ENCODE measurements around the gene PRMT7. TPM values are rescaled to one million over a fixed set of nuclear protein-coding genes. Genes with fewer than 3 reads are reported as not detected.

Gene PRMT7
- total RNA-seq, 1 donor from 2014 or later: 25.6 TPM

DNA sequence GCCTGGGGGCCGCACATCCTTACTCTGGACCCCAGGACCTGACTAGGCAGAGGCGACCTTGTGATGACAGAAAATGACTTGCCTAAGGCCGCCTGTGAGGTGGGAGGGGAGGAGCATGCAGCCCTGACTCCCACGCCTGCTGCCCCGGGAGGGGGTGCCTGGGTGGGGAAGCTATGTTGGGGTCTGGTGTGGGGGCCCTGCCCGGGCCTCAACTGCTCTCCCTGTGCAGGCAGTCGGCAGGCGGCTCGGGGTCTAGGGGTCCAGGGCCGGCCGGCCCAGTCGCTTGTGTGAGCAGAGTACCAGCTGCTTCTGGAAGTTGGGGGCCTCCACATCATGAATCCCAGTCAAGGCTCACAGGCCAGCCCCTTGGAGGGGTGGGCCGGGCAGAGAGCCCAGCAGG is 48.1 kb downstream of the PRMT7 start:
- Histone ChIP-seq H3K27ac (replicated peaks) (no peak overlapping the region), H3K4me3 (no peak overlapping the region), H3K27me3 (ENCODE audit: low read depth) (no peaks in the 10 kb centered on the region), H3K36me3 (peaks cover 56% of the 10 kb centered on the region), H3K9me3 (replicated peaks) (no peaks in the 10 kb centered on the region), H3K4me1 (no peaks in the 10 kb centered on the region)
- TF ChIP-seq, protein P1, sequence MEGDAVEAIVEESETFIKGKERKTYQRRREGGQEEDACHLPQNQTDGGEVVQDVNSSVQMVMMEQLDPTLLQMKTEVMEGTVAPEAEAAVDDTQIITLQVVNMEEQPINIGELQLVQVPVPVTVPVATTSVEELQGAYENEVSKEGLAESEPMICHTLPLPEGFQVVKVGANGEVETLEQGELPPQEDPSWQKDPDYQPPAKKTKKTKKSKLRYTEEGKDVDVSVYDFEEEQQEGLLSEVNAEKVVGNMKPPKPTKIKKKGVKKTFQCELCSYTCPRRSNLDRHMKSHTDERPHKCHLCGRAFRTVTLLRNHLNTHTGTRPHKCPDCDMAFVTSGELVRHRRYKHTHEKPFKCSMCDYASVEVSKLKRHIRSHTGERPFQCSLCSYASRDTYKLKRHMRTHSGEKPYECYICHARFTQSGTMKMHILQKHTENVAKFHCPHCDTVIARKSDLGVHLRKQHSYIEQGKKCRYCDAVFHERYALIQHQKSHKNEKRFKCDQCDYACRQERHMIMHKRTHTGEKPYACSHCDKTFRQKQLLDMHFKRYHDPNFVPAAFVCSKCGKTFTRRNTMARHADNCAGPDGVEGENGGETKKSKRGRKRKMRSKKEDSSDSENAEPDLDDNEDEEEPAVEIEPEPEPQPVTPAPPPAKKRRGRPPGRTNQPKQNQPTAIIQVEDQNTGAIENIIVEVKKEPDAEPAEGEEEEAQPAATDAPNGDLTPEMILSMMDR (IDR thresholded peaks at IDR 0.05; ENCODE audit: borderline replicate concordance): no peak
- intact Hi-C loops (cut with micrococcal nuclease): no loop called here
- no peak for DNase-seq

DNA sequence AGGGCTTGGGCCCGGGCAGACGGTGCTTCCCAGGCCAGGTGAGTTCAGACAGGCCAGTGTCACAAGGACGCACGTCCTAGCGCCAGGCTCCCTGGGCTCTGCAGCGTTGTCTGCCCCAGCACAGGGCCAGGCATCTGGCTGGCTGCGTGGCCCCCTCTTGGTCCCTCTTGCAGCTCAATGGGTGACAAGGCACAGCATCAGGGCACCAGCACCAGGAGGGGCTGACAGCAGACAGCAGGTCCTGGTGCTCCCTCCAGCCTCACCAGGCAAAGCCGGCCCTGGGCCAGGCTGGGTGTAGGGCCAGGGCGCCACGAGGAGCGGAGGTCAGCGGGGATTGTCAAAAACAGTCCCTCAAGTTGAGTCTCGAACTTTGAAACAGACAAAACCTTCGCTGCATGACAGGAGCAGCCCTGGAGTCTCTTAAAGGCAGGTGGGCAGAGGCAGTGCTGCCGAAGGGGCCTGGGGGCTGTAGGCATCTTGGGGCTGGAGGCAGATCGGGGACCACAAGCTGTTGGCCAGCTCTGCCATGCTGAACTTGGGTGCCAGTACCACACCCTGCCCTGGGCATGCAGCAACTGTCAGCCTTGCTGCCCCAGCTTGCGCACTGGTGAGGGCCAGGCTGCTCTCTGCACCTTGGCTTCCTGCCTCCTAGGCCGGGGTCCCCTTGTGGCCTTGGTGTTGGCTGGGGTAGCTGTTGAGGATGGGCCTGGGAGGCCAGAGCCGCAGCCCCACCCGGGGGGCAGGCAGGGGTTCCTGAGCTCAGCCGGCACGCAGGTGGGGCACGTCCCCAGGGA is 48.8 kb downstream of the PRMT7 start:
- no peaks in the 10 kb centered on the region for H3K4me1 ChIP-seq
- no peaks in the 10 kb centered on the region for H3K9me3 ChIP-seq (replicated peaks)
- no peak overlapping the region for H3K4me3 ChIP-seq
- H3K27ac ChIP-seq (replicated peaks): no peak overlapping the region
- H3K27me3 ChIP-seq (ENCODE audit: low read depth): no peaks in the 10 kb centered on the region
- TF ChIP-seq, protein P1 (IDR thresholded peaks at IDR 0.05; ENCODE audit: borderline replicate concordance): no peak
- intact Hi-C loops (cut with micrococcal nuclease): no loop called here
- peaks cover 50% of the 10 kb centered on the region for H3K36me3 ChIP-seq
- no peak for DNase-seq

DNA sequence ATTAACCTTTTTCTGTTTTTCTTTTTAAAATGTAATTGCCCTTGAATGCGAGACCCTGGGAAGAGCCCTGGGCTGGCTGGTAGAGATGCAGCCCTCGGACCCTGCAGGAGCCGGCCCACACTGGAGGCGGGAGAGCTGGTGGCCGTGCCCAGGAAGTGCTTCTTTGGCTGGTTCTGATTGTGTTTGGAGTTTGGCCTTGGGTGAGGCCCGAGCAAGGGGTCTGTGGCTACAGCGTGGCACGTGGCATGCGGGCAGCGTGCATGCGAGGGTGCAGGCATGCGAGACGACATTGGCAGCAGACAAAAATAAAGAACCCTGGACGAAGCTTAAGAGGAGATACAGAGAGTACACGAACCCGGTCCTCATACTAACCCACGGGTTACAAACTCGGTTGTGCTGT is 49.7 kb downstream of the PRMT7 start:
- Histone ChIP-seq H3K36me3 (peaks cover 40% of the 10 kb centered on the region), H3K27me3 (ENCODE audit: low read depth) (peaks cover 3% of the 10 kb centered on the region), H3K9me3 (replicated peaks) (no peaks in the 10 kb centered on the region), H3K4me3 (no peak overlapping the region), H3K4me1 (no peaks in the 10 kb centered on the region), H3K27ac (replicated peaks) (no peak overlapping the region)
- TF ChIP-seq, protein P1 (IDR thresholded peaks at IDR 0.05; ENCODE audit: borderline replicate concordance): no peak
- DNase-seq: no peak
- intact Hi-C loops (cut with micrococcal nuclease): no loop called here

DNA sequence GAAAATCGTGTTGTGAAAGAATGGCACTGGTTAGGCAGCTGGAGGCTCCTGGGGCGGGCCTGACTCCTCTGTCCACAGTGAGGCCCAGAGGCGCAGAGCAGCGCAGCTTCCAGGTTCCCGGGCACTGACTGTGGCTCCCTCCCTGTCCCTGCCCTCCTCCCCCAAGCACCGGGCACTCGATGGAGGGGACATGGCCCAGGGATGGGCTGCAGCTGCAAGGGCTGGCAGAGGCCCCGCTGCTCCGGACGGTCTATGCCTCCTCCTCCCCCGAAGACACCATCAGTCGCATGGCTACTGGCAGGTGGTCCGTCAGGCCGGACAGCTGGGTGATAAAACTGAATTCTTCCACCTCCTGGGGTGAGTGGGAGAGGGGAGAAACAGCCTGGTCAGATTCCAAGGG is 50.1 kb downstream of the PRMT7 start:
- H3K4me3 ChIP-seq: no peak overlapping the region
- intact Hi-C loops (cut with micrococcal nuclease): no loop called here
- DNase-seq: no peak
- TF ChIP-seq, protein P1 (IDR thresholded peaks at IDR 0.05; ENCODE audit: borderline replicate concordance): no peak
- H3K27me3 ChIP-seq (ENCODE audit: low read depth): peaks cover 7% of the 10 kb centered on the region
- no peaks in the 10 kb centered on the region for H3K9me3 ChIP-seq (replicated peaks)
- peaks cover 36% of the 10 kb centered on the region for H3K36me3 ChIP-seq
- no peaks in the 10 kb centered on the region for H3K4me1 ChIP-seq
- no peak overlapping the region for H3K27ac ChIP-seq (replicated peaks)

DNA sequence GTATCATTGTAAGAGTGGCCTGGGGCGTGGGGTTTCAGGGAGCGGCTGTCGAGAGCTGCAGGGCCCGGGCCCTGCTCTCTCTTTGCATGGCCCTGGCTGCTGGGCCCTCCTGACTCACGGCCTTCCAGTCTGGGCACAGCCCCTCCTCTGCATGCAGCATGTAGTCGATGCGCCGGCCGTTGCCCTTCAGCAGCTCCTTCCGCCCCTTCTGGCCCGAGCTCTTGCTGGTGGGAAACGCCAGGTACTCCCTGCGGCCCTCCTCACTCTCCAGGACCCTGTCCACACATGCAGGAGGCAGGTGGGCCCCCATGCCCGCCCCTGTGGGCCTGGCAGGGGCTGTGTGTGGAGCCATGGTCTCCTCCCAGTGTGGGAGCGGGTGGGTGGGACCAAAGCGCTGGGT is 50.7 kb downstream of the PRMT7 start:
- TF ChIP-seq, protein P1 (IDR thresholded peaks at IDR 0.05; ENCODE audit: borderline replicate concordance): no peak
- Histone ChIP-seq H3K9me3 (replicated peaks) (no peaks in the 10 kb centered on the region), H3K36me3 (peaks cover 31% of the 10 kb centered on the region), H3K4me3 (no peak overlapping the region), H3K27me3 (ENCODE audit: low read depth) (peaks cover 13% of the 10 kb centered on the region), H3K27ac (replicated peaks) (no peak overlapping the region), H3K4me1 (no peaks in the 10 kb centered on the region)
- intact Hi-C loops (cut with micrococcal nuclease): no loop called here
- DNase-seq: no peak
